NT2/D1 (cell line): ENCODE measurements around the gene SIK3.

Experiments used
- SUZ12 ChIP-seq: IDR thresholded peaks from 2 replicates; pipeline ENCODE4 v1.6.1; 2011; ENCODE audit not compliant: insufficient read length, insufficient read depth; ENCODE audit errors: extremely low read depth
- YY1 ChIP-seq: IDR thresholded peaks from 2 replicates; pipeline ENCODE4 v1.6.1; 2011; ENCODE audit not compliant: insufficient read length, insufficient read depth

GRCh38 chr11:116888024-116888423 is 210.2 kb downstream of the SIK3 start:
- TF ChIP-seq SUZ12: no peak
- TF ChIP-seq YY1: no peak
